ENCODE measurements around the gene ZBTB16.

The ZBTB16 gene

GRCh38 chr11:114295676-114296604 is 236.4 kb downstream of the ZBTB16 start, which contains the start of gene NNMT:
Gene NNMT (plus strand): TSS chr11:114296399. CDS start chr11:114296557, 158 bp downstream.
- Histone ChIP-seq H3K4me3 (ENCODE audit: low read depth, low read length) (peak within 1 kb of the TSS; percentile 26; the same call in 1 of the 2 replicates), H3K27ac (ENCODE audit: extremely low read depth, low read depth, low read length) (no peak within 1 kb of the TSS), H3K4me1 (ENCODE audit: control insufficient read depth, insufficient read depth, low read length) (no peaks in the 10 kb centered on the region), H3K9me3 (ENCODE audit: control insufficient read depth, insufficient read depth, low read depth, low read length) (no peaks in the 10 kb centered on the region), H3K36me3 (ENCODE audit: control insufficient read depth in 2 of 2, insufficient read depth in 1 of 2, low read length in 2 of 2) (no peaks in the 10 kb centered on the region)
- CTCF ChIA-PET = interaction anchor here (0.8 to 1.3 kb wide), 2 partner anchors 8 to 15 kb away, joined by 3 to 9 read pairs; no protein-coding TSS in a partner anchor
- POLR2A ChIA-PET = no interaction called here
- TF ChIP-seq, protein P1, sequence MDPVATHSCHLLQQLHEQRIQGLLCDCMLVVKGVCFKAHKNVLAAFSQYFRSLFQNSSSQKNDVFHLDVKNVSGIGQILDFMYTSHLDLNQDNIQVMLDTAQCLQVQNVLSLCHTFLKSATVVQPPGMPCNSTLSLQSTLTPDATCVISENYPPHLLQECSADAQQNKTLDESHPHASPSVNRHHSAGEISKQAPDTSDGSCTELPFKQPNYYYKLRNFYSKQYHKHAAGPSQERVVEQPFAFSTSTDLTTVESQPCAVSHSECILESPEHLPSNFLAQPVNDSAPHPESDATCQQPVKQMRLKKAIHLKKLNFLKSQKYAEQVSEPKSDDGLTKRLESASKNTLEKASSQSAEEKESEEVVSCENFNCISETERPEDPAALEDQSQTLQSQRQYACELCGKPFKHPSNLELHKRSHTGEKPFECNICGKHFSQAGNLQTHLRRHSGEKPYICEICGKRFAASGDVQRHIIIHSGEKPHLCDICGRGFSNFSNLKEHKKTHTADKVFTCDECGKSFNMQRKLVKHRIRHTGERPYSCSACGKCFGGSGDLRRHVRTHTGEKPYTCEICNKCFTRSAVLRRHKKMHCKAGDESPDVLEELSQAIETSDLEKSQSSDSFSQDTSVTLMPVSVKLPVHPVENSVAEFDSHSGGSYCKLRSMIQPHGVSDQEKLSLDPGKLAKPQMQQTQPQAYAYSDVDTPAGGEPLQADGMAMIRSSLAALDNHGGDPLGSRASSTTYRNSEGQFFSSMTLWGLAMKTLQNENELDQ (tag by site-specific recombination; IDR thresholded peaks at IDR 0.05; ENCODE audit: low read depth) = no peak
- TF ChIP-seq ZNF112 (tag by site-specific recombination; IDR thresholded peaks at IDR 0.05) (no peak), GLIS1 (tag by site-specific recombination; IDR thresholded peaks at IDR 0.05) (no peak), ZFP41 (tag by site-specific recombination; IDR thresholded peaks at IDR 0.05; ENCODE audit: borderline replicate concordance) (no peak)
- TF ChIP-seq, protein P2, sequence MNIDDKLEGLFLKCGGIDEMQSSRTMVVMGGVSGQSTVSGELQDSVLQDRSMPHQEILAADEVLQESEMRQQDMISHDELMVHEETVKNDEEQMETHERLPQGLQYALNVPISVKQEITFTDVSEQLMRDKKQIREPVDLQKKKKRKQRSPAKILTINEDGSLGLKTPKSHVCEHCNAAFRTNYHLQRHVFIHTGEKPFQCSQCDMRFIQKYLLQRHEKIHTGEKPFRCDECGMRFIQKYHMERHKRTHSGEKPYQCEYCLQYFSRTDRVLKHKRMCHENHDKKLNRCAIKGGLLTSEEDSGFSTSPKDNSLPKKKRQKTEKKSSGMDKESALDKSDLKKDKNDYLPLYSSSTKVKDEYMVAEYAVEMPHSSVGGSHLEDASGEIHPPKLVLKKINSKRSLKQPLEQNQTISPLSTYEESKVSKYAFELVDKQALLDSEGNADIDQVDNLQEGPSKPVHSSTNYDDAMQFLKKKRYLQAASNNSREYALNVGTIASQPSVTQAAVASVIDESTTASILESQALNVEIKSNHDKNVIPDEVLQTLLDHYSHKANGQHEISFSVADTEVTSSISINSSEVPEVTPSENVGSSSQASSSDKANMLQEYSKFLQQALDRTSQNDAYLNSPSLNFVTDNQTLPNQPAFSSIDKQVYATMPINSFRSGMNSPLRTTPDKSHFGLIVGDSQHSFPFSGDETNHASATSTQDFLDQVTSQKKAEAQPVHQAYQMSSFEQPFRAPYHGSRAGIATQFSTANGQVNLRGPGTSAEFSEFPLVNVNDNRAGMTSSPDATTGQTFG (tag by site-specific recombination; IDR thresholded peaks at IDR 0.05; ENCODE audit: borderline replicate concordance) = no peak

- H3K9me3 ChIP-seq (ENCODE audit: control insufficient read depth, insufficient read depth, low read depth, low read length) = no peaks in the 10 kb centered on the region
- TF ChIP-seq PRDM6 (tag by site-specific recombination; IDR thresholded peaks at IDR 0.05) = no peak
- no peak for TF ChIP-seq ZNF561 (tag by site-specific recombination; IDR thresholded peaks at IDR 0.05; ENCODE audit: borderline replicate concordance)
- TF ChIP-seq ZNF692 (tag by site-specific recombination; IDR thresholded peaks at IDR 0.05) = no peak
- H3K27ac ChIP-seq (ENCODE audit: extremely low read depth, low read depth, low read length) = no peak overlapping the region
- H3K36me3 ChIP-seq (ENCODE audit: control insufficient read depth in 2 of 2, insufficient read depth in 1 of 2, low read length in 2 of 2) = no peaks in the 10 kb centered on the region
- POLR2A ChIA-PET = no interaction called here
- CTCF ChIA-PET = interaction anchor here (0.6 to 1.3 kb wide), 2 partner anchors 7 to 11 kb away, joined by 3 to 9 read pairs; no protein-coding TSS in a partner anchor
- H3K4me3 ChIP-seq (ENCODE audit: low read depth, low read length) = no peak overlapping the region
- no peaks in the 10 kb centered on the region for H3K4me1 ChIP-seq (ENCODE audit: control insufficient read depth, insufficient read depth, low read length)
Observed at GRCh38 chr11:114296605-114297372, 237.3 kb downstream of the ZBTB16 start.

Measured in HEK293 (cell line).